SH-SY5Y (cell line): Measurements from ENCODE around the gene CTDNEP1.

ENCODE experiments used
- GATA2 ChIP-seq: IDR thresholded peaks from 2 replicates; pipeline ENCODE4 v1.6.1; 2011; ENCODE audit warnings: mild to moderate bottlenecking, low read depth, low read length
- GATA3 ChIP-seq: IDR thresholded peaks from 2 replicates; pipeline ENCODE4 v1.6.1; 2011; ENCODE audit warnings: low read depth, mild to moderate bottlenecking, low read length, moderate library complexity

GRCh38 chr17:7296189-7296861, 44.8 kb upstream of the CTDNEP1 start:
- TF ChIP-seq GATA2 (no peak), GATA3 (no peak)
